OCI-LY1 (cell line): ENCODE data around the gene SYT10.

ENCODE experiments used
- H2AFZ ChIP-seq: fragments of 200-600 bp; sonication (generic), shearing (Covaris generic); 2 replicates; pipeline ENCODE4 v1.6.0; 2014; ENCODE audit warnings: antibody characterized with exemption, mild to moderate bottlenecking, low read length
- H3F3A ChIP-seq: fragments of 200-600 bp; sonication (generic), shearing (Covaris generic); 2 replicates; pipeline ENCODE4 v1.6.0; 2014; ENCODE audit warnings: mild to moderate bottlenecking, antibody characterized with exemption, low read length, moderate library complexity; ENCODE audit not compliant: insufficient read depth
- H3K27ac ChIP-seq: fragments of 200-600 bp; sonication (generic); 2 replicates; pipeline ENCODE4 v1.5.1; 2014; ENCODE audit warnings: low read length, mixed run types, mild to moderate bottlenecking, low read depth; ENCODE audit not compliant: poor library complexity, severe bottlenecking
- H3K27me3 ChIP-seq: fragments of 200-600 bp; sonication (generic); 2 replicates; pipeline ENCODE4 v1.6.0; 2014; ENCODE audit warnings: antibody characterized with exemption, mild to moderate bottlenecking, low read length, moderate library complexity; ENCODE audit not compliant: insufficient read depth
- H3K36me3 ChIP-seq: fragments of 200-600 bp; sonication (generic); 2 replicates; pipeline ENCODE4 v1.6.1; 2014; ENCODE audit warnings: mild to moderate bottlenecking, antibody characterized with exemption, low read length, moderate library complexity, mixed read lengths; ENCODE audit not compliant: insufficient read depth
- H3K4me1 ChIP-seq: fragments of 200-600 bp; sonication (generic); 2 replicates; pipeline ENCODE4 v1.5.1; 2014; ENCODE audit warnings: mild to moderate bottlenecking, low read length, moderate library complexity; ENCODE audit not compliant: insufficient read depth, severe bottlenecking
- H3K4me2 ChIP-seq: fragments of 200-600 bp; sonication (generic), shearing (Covaris generic); 2 replicates; pipeline ENCODE4 v1.6.1; 2014; ENCODE audit warnings: low read length
- H3K4me3 ChIP-seq: fragments of 200-600 bp; sonication (generic); 2 replicates; pipeline ENCODE4 v1.5.1; 2014; ENCODE audit warnings: low read length, low read depth, mild to moderate bottlenecking, mixed read lengths; ENCODE audit not compliant: poor library complexity, severe bottlenecking
- H3K79me2 ChIP-seq: fragments of 200-600 bp; shearing (Covaris generic); 2 replicates; pipeline ENCODE4 v1.6.1; 2016; ENCODE audit warnings: mixed run types, low read length, mixed read lengths; ENCODE audit not compliant: insufficient read depth
- H3K9ac ChIP-seq: fragments of 200-600 bp; sonication (generic), shearing (Covaris generic); 2 replicates; pipeline ENCODE4 v1.6.1; 2014; ENCODE audit warnings: mild to moderate bottlenecking, low read length, mixed read lengths
- H3K9me2 ChIP-seq: fragments of 200-600 bp; sonication (generic), shearing (Covaris generic); 2 replicates; pipeline ENCODE4 v1.6.1; 2014; ENCODE audit warnings: low read depth, mild to moderate bottlenecking, low read length, mixed read lengths
- H3K9me3 ChIP-seq: fragments of 200-600 bp; shearing (Covaris generic); 2 replicates; pipeline ENCODE4 v1.6.1; 2014; ENCODE audit warnings: low read length, mixed read lengths
- H4K20me1 ChIP-seq: fragments of 200-600 bp; sonication (generic), shearing (Covaris generic); 2 replicates; pipeline ENCODE4 v1.6.0; 2016; ENCODE audit warnings: mild to moderate bottlenecking, low read length; ENCODE audit not compliant: insufficient read depth
- CTCF ChIP-seq: fragments of 200-600 bp; sonication (generic), shearing (Covaris generic); IDR thresholded peaks from 2 replicates; pipeline ENCODE4 v1.5.1; 2017; ENCODE audit warnings: mild to moderate bottlenecking, antibody characterized with exemption, low read length, moderate library complexity, mixed read lengths
- EZH2 ChIP-seq: fragments of 200-600 bp; sonication (generic), shearing (Covaris generic); IDR thresholded peaks from 2 replicates; pipeline ENCODE4 v1.8.0; 2017; ENCODE audit warnings: borderline replicate concordance, mixed run types, mild to moderate bottlenecking, antibody characterized with exemption, low read length, moderate library complexity, mixed read lengths

Gene SYT10

GRCh38 chr12:33438851-33439586, 600 bp downstream of the SYT10 start:
- Histone ChIP-seq H2AFZ (no peak overlapping the region), H3K9ac (no peak overlapping the region), H3K27me3 (no peaks in the 10 kb centered on the region)

GRCh38 chr12:33438025-33438772, 1.4 kb downstream of the SYT10 start:
- Histone ChIP-seq H3K9ac (no peak overlapping the region), H4K20me1 (no peaks in the 10 kb centered on the region), H3K4me2 (no peak overlapping the region)

More at GRCh38 chr12:33438851-33439586, 600 bp downstream of the SYT10 start:
- no peak overlapping the region for H3K4me3 ChIP-seq
- no peaks in the 10 kb centered on the region for H4K20me1 ChIP-seq
- H3K9me3 ChIP-seq = no peaks in the 10 kb centered on the region
- H3K36me3 ChIP-seq = no peaks in the 10 kb centered on the region
- H3F3A ChIP-seq = no peaks in the 10 kb centered on the region
- no peak for TF ChIP-seq EZH2
- no peak for TF ChIP-seq CTCF
- no peak overlapping the region for H3K27ac ChIP-seq
- H3K4me1 ChIP-seq = no peaks in the 10 kb centered on the region
- H3K4me2 ChIP-seq = no peak overlapping the region
- H3K9me2 ChIP-seq = no peaks in the 10 kb centered on the region
- H3K79me2 ChIP-seq = no peaks in the 10 kb centered on the region

GRCh38 chr12:33437598-33437997, 2.0 kb downstream of the SYT10 start:
- no peak overlapping the region for H2AFZ ChIP-seq
- no peaks in the 10 kb centered on the region for H3K4me1 ChIP-seq
- H3K4me2 ChIP-seq = no peak overlapping the region
- no peaks in the 10 kb centered on the region for H3K9me2 ChIP-seq
- H3F3A ChIP-seq = no peaks in the 10 kb centered on the region
- no peaks in the 10 kb centered on the region for H3K9me3 ChIP-seq
- H3K9ac ChIP-seq = no peak overlapping the region
- H3K4me3 ChIP-seq = no peak overlapping the region
- no peaks in the 10 kb centered on the region for H3K27me3 ChIP-seq
- H3K27ac ChIP-seq = no peak overlapping the region
- H3K36me3 ChIP-seq = no peaks in the 10 kb centered on the region
- H3K79me2 ChIP-seq = no peaks in the 10 kb centered on the region
- H4K20me1 ChIP-seq = no peaks in the 10 kb centered on the region
- TF ChIP-seq EZH2 = no peak
- TF ChIP-seq CTCF = no peak

More at GRCh38 chr12:33438025-33438772, 1.4 kb downstream of the SYT10 start:
- H3K36me3 ChIP-seq = no peaks in the 10 kb centered on the region
- H3K4me1 ChIP-seq = no peaks in the 10 kb centered on the region
- no peaks in the 10 kb centered on the region for H3K27me3 ChIP-seq
- no peaks in the 10 kb centered on the region for H3K79me2 ChIP-seq
- no peak for TF ChIP-seq CTCF
- TF ChIP-seq EZH2 = no peak
- no peak overlapping the region for H3K27ac ChIP-seq
- H3K9me2 ChIP-seq = no peaks in the 10 kb centered on the region
- no peak overlapping the region for H2AFZ ChIP-seq
- no peaks in the 10 kb centered on the region for H3F3A ChIP-seq
- no peak overlapping the region for H3K4me3 ChIP-seq
- no peaks in the 10 kb centered on the region for H3K9me3 ChIP-seq
